HG03439 (cell line): ENCODE data around the gene ZNF222.
A peak's percentile ranks its signal among the peaks of the same experiment; 100 is the strongest.

ENCODE experiments used
- ATAC-seq: cut with Tn5 transposase; IDR thresholded peaks from one replicate; pipeline ENCODE4 v1.9.1; 2021; ENCODE audit warnings: mild to moderate bottlenecking, moderate library complexity; ENCODE audit not compliant: unreplicated experiment

Gene ZNF222

GRCh38 chr19:44051650-44052402 lies 26.6 kb downstream of the ZNF222 start, which contains the start of gene ZNF223:
Gene ZNF223 (plus strand): TSS chr19:44052036. CDS start chr19:44055177, 3,141 bp downstream.
- ATAC-seq: no peak

DNA sequence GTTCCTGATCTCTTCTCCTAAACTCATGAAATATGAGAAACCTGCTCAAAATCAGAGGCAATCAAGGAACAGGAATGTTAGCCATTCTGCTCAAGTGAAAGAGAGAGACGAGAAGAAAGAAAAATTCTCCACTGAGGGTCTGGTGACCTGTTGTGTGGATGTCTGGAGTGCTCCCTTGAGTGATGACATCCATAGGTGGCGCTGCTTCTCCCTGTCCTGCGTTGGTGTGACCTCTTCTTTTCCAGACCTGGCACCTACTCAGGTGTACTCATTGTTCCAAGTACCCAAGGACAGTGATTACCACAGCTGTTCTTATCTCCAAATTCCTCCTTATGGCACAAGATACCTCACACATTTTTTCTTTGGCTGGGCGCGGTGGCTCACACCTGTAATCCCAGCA lies 30.7 kb downstream of the ZNF222 start:
- ATAC-seq: no peak

- ATAC-seq: no peak
These were observed 34.0 kb downstream of the ZNF222 start for GRCh38 chr19:44059229-44059628.

DNA sequence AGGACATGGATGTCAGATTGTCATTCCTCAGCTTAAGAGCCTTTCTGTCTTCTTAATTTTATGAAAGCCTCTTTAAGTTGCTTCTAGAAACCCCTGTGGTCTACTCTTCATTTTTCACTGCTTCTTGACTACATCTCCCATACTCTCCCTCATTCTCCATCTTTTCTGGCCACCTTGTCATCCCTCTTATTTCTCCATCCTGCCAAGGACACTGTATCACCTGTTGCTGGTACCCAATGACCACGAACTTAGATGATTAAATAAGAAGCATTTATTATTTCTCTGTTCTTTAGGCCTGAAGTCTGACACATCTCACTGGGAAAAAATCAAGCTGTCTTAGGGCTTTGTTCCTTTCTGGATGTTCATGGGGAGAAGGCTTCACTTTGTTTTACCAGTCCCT lies 35.9 kb downstream of the ZNF222 start:
- no peak for ATAC-seq

- no peak for ATAC-seq
These were observed 41.1 kb downstream of the ZNF222 start for GRCh38 chr19:44066305-44066704.

DNA sequence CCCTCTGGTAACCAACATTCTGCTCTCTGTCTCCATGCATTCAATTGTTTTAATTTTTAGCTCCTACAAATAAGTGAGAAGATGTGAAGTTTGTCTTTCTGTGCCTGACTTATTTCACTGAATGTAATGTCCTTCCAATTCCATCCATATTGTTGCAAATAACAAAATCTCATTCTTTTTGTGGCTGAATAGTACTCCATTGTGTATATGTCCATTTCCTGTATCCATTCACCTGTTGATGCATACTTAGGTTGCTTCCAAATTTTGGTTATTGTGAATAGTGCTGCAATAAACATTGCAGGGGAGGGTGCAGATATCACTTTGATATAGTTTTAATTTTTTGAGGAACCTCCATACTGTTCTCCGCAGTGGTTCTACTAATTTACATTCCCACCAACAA lies 44.2 kb downstream of the ZNF222 start:
- no peak for ATAC-seq

DNA sequence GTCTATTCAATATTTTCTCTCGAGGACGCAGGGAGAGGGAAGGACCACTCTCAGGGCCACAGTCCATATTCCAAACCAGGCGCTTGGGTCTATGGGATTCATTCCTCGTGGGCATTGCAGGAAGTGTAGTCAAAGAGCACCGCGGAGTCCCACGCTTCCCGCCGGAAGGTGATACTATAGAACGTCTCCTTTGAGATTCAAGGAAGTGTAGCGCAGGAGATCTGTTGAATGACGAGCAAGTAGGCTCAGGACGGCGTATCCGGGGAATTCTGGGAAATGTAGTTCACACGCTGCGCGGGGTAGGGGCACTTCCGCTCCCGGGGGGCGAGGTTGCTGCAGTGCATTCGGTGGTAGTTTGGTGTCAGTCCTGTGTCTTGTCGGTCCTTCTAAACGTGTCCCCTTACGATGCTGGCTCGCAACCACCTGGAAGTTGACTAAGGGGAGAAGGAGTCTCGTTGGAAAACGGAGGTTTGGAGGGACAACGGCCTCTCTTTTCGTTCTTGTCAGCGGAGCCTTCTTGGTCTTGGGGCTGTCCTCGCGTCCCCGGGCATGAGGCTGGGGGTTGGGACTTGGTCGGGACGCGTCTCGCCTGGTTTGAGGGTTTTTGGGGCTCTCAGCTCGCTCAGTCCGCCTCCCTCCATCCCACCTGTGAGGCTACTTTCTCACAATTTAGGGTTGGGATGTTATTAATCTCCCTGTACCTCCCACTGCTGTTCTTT lies 46.8 kb downstream of the ZNF222 start, which contains the start of gene ZNF284:
TSS of gene ZNF284 (plus strand) at position 336 of the 719 bp plus-strand sequence. CDS start 4,231 bp downstream, outside the sequence.
- ATAC-seq: peak; percentile 85

DNA sequence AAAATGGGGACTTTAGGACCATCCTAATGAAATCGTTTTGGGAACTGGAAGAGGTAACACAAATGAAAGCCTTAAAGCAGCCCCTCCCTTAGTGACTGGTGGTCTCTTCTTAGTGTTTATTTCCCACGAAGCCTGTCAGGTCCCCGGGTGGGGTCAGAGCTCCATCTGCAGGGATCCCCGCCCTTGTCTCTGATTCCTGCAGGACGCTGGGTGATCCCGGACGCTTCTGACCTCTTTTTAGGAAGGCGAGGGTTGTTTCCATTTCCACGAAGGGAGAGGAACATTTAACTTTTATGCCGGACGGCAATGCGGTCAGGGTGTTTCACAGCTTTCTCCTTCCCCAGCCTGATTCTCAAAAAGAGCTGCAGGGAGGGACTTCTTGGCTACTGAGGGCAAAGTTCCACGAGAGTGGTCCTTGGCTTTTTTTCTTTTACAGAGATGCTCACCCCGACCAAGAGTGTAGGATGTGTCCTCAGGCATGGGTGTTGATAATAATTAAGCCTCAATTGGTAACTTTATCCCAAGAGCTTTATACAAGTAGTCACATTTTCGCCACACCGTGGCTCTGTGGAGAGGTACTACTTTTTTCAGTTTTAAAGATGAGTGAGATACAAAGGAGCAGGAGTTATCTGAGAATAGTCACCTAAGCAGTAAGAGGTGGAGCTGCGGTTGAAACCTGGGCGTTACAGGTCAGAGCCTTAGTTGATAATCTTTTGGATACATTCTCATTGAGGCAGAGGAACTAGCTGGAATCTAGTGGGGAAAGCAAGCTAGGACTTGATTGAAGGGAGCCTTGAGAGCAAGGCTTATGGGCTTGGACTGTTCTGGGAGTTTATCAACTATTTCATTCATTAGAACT lies 47.6 kb downstream of the ZNF222 start:
- no peak for ATAC-seq

- ATAC-seq: no peak
These were observed 51.1 kb downstream of the ZNF222 start for GRCh38 chr19:44076325-44076724.
